Measurements from ENCODE around the gene ABHD2.

DNA sequence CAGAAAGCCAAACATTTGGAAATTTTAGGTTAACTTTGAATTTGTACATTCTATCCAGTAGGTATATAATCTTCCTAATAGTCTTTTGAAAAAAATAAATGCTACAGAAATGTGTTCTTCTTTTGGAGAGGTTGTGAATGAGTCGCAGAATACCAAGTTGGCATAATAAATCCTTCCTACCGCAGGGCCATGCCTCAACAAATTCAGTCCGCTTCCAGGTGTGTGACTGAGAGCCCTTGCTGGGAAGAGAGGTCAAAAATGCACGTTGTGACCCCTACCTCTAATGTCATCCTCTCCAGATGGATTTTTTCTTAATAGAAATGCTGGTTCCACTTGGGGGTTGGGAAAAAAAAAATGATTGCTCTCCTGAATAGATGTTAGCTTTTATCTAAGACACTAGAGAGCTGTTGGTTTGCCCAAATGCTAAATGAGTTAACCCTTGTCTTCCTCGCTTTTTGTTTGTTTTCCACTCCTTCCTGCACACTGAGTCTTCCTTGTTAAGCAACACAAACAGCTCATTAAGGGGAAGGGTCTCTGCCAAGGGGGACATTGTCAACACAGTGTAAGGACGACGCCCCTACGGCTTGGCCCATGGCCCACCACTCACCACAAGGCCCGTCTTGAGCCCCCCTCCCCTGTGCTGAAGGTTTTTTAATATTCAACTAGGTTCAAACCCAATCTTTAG, 99.2 kb downstream of the ABHD2 start:
- TF ChIP-seq, protein P1, sequence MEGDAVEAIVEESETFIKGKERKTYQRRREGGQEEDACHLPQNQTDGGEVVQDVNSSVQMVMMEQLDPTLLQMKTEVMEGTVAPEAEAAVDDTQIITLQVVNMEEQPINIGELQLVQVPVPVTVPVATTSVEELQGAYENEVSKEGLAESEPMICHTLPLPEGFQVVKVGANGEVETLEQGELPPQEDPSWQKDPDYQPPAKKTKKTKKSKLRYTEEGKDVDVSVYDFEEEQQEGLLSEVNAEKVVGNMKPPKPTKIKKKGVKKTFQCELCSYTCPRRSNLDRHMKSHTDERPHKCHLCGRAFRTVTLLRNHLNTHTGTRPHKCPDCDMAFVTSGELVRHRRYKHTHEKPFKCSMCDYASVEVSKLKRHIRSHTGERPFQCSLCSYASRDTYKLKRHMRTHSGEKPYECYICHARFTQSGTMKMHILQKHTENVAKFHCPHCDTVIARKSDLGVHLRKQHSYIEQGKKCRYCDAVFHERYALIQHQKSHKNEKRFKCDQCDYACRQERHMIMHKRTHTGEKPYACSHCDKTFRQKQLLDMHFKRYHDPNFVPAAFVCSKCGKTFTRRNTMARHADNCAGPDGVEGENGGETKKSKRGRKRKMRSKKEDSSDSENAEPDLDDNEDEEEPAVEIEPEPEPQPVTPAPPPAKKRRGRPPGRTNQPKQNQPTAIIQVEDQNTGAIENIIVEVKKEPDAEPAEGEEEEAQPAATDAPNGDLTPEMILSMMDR (IDR thresholded peaks at IDR 0.05): no peak
- no peak for TF ChIP-seq ZFX (IDR thresholded peaks at IDR 0.05; ENCODE audit: borderline replicate concordance)

Data from 22Rv1 (cell line).